CD4-positive, alpha-beta T cell (primary cell): ENCODE data around the gene CTXN2. TPM values are rescaled to one million over a fixed set of nuclear protein-coding genes. Genes with fewer than 3 reads are reported as not detected.

ENCODE experiments used
- ATAC-seq: fragments of 200-7000 bp; cut with Tn5 transposase; one replicate; pipeline ENCODE4 v1.10.0; 2022; ENCODE audit warnings: mild to moderate bottlenecking; ENCODE audit not compliant: poor library complexity
- CTCF ChIA-PET: fragments of 350-600 bp; sonication (Branson Sonifier 250); formaldehyde crosslinking; loops from one replicate; lab custom pipeline; 2021; ENCODE audit warnings: antibody characterized with exemption, inconsistent platforms; lab: Charles Lee
- POLR2A ChIA-PET: fragments of 350-600 bp; sonication (Branson Sonifier 250); formaldehyde crosslinking; loops from one replicate; lab custom pipeline; 2021; ENCODE audit warnings: antibody characterized with exemption, inconsistent platforms; lab: Charles Lee
- DNase-seq, 14 experiments: peaks; one replicate each; pipeline ENCODE4 v3.0.0-alpha.2; 2013 to 2020; ENCODE audit warnings: mixed read lengths in 2 of 14
- H3K27ac ChIP-seq, 2 donors: one replicate each; pipeline versions ENCODE4 v1.5.1 to v1.7.0; 2013; ENCODE audit warnings: low read length in 2 of 2, low read depth in 1 of 2, mild to moderate bottlenecking in 1 of 2
- H3K27me3 ChIP-seq, 2 experiments: 1 replicate in 1 of 2; 2 replicates in 1 of 2; pipeline versions ENCODE4 v1.6.1 to v1.7.0; 2013; ENCODE audit warnings: low read length in 2 of 2, control low read depth in 1 of 2, mild to moderate bottlenecking in 1 of 2, moderate library complexity in 1 of 2; ENCODE audit not compliant: insufficient read depth in 2 of 2, control insufficient read depth in 1 of 2
- H3K36me3 ChIP-seq: one replicate; pipeline ENCODE4 v1.6.1; 2013; ENCODE audit warnings: low read length, control low read depth; ENCODE audit not compliant: insufficient read depth
- H3K4me1 ChIP-seq: one replicate; pipeline ENCODE4 v1.6.1; 2013; ENCODE audit warnings: low read length, control low read depth; ENCODE audit not compliant: insufficient read depth
- H3K4me3 ChIP-seq: one replicate; pipeline ENCODE4 v1.5.1; 2013; ENCODE audit warnings: mild to moderate bottlenecking, low read length, moderate library complexity
- H3K9me3 ChIP-seq, 2 experiments: 1 replicate in 1 of 2; 2 replicates in 1 of 2; pipeline versions ENCODE4 v1.6.1 to v1.7.0; 2013; ENCODE audit warnings: low read length in 2 of 2, mild to moderate bottlenecking in 2 of 2, control low read depth in 1 of 2, moderate library complexity in 1 of 2; ENCODE audit not compliant: control insufficient read depth in 1 of 2, insufficient read depth in 1 of 2
- H3K27ac Mint-ChIP-seq: one replicate; pipeline ENCODE4 v1.8.0; 2020; ENCODE audit warnings: mixed read lengths
- H3K27me3 Mint-ChIP-seq: one replicate; pipeline ENCODE4 v1.8.0; 2021; ENCODE audit warnings: mixed read lengths
- H3K36me3 Mint-ChIP-seq: one replicate; pipeline ENCODE4 v1.8.0; 2021; ENCODE audit warnings: low read depth, mixed read lengths
- H3K4me1 Mint-ChIP-seq: one replicate; pipeline ENCODE4 v1.8.0; 2021; ENCODE audit warnings: low read depth, mixed read lengths
- H3K4me3 Mint-ChIP-seq: one replicate; pipeline ENCODE4 v1.8.0; 2020; ENCODE audit warnings: mild to moderate bottlenecking, mixed read lengths
- H3K9me3 Mint-ChIP-seq: one replicate; pipeline ENCODE4 v1.8.0; 2020; ENCODE audit warnings: mixed read lengths
- intact Hi-C, 2 experiments: fragments of 100-400 bp; cut with DNase I in 1 of 2; cut with micrococcal nuclease in 1 of 2; formaldehyde crosslinking; loops; one replicate each; pipeline versions ENCODE4 v1.15.1 to v1.9.0; 2023 to 2025; cut with DNase I, micrococcal nuclease
- total RNA-seq, 174 experiments: library from RNA in 2 of 174; stranded (reverse) in 2 of 174; gene quantifications; one replicate each; pipeline ENCODE4 v1.2.3 and lab custom pipeline; 2021 to 2026
- TF ChIP-seq, protein P1 (sequence below): fragments of 200-600 bp; IDR thresholded peaks from one replicate; pipeline ENCODE4 v1.8.0; 2022; ENCODE audit warnings: antibody characterized with exemption, mild to moderate bottlenecking

CTXN2 gene
- total RNA-seq, 2 experiments from 2014 or later: not detected

DNA sequence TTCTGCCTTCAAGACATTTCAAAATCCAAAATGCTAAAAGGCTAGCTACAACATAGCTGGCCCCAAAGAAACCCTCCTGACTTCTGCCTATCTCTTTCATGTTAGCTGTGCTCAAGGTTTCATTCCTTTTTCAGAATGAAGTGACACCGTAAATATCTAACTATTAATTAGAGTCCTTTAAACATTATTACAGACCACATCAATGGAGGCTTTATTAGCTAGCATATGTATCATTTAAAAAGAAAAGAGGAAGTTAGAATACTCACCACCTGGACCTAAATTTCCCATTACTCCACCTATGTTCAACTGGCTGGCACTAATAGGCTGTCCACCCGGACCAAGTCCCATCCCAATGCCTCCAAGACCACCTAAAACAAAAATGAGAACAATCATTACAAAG, 37.9 kb upstream of the CTXN2 start:
- no peaks in the 10 kb centered on the region for H3K27me3 Mint-ChIP-seq
- H3K4me3 Mint-ChIP-seq: no peak overlapping the region
- no peak overlapping the region for H3K27ac Mint-ChIP-seq
- intact Hi-C loops: no loop called here
- TF ChIP-seq, protein P1, sequence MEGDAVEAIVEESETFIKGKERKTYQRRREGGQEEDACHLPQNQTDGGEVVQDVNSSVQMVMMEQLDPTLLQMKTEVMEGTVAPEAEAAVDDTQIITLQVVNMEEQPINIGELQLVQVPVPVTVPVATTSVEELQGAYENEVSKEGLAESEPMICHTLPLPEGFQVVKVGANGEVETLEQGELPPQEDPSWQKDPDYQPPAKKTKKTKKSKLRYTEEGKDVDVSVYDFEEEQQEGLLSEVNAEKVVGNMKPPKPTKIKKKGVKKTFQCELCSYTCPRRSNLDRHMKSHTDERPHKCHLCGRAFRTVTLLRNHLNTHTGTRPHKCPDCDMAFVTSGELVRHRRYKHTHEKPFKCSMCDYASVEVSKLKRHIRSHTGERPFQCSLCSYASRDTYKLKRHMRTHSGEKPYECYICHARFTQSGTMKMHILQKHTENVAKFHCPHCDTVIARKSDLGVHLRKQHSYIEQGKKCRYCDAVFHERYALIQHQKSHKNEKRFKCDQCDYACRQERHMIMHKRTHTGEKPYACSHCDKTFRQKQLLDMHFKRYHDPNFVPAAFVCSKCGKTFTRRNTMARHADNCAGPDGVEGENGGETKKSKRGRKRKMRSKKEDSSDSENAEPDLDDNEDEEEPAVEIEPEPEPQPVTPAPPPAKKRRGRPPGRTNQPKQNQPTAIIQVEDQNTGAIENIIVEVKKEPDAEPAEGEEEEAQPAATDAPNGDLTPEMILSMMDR: no peak
- ATAC-seq (no peak), DNase-seq (no peak)
- Histone ChIP-seq H3K36me3 (no peaks in the 10 kb centered on the region), H3K27ac (no peak overlapping the region), H3K27me3 (no peaks in the 10 kb centered on the region), H3K9me3 (no peaks in the 10 kb centered on the region), H3K4me1 (no peaks in the 10 kb centered on the region), H3K4me3 (no peak overlapping the region)
- POLR2A ChIA-PET: no interaction called here
- H3K4me1 Mint-ChIP-seq: no peaks in the 10 kb centered on the region
- no peaks in the 10 kb centered on the region for H3K9me3 Mint-ChIP-seq
- H3K36me3 Mint-ChIP-seq: peaks cover 46% of the 10 kb centered on the region
- CTCF ChIA-PET: no interaction called here

DNA sequence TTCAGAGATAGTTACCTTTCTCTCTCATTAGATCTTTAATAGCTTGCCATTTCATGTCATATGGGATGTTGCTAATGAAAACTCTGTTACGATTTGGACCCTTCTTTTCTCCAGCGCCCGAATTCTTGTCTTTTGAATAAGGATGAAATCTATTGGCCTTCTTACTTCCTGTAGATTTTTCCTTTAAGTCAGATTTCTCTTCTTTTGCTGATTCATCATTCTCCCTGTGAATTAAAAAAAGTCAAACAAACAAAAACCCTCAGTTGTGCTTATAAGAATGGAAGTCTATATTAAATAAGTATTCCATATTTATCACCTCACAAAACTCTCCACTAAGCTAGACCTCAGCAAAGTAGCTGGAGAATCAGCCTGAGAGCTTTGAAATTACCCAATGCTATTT, 22.8 kb upstream of the CTXN2 start:
- Mint-ChIP-seq H3K27ac (no peak overlapping the region), H3K27me3 (no peaks in the 10 kb centered on the region), H3K4me1 (no peaks in the 10 kb centered on the region), H3K4me3 (no peak overlapping the region), H3K9me3 (no peaks in the 10 kb centered on the region), H3K36me3 (peaks cover 40% of the 10 kb centered on the region)
- H3K27me3 ChIP-seq: no peaks in the 10 kb centered on the region
- H3K4me1 ChIP-seq: no peaks in the 10 kb centered on the region
- DNase-seq (no peak), ATAC-seq (no peak)
- H3K4me3 ChIP-seq: no peak overlapping the region
- no peaks in the 10 kb centered on the region for H3K9me3 ChIP-seq
- TF ChIP-seq, protein P1: no peak
- H3K36me3 ChIP-seq: no peaks in the 10 kb centered on the region
- POLR2A ChIA-PET: interaction anchor here (1.0 kb wide), 1 partner anchor 9 kb away, joined by 3 read pairs; no protein-coding TSS in a partner anchor
- intact Hi-C loops: no loop called here
- CTCF ChIA-PET: no interaction called here
- no peak overlapping the region for H3K27ac ChIP-seq

DNA sequence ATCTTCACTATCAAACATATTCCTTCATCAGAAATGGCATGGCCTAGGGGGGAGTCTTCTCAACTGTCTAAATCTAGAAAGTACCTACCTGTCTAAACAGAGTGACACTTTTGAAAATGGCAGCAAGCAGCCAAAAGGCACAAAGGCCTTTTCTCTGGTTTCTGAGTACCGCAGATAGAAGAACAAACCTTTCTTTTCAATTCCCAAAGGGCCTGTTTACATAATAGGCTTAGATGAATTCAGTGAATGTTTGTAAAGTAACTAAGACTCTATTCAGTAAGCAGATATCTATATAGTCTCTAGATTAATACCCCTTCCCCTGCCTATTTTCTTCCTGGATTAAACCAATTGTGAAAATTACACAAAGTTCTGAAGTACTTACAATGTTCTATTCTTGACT, 20.5 kb upstream of the CTXN2 start:
- Mint-ChIP-seq H3K9me3 (no peaks in the 10 kb centered on the region), H3K36me3 (peaks cover 24% of the 10 kb centered on the region), H3K4me1 (peaks cover 16% of the 10 kb centered on the region), H3K27me3 (no peaks in the 10 kb centered on the region), H3K27ac (no peak overlapping the region), H3K4me3 (no peak overlapping the region)
- H3K9me3 ChIP-seq: no peaks in the 10 kb centered on the region
- ATAC-seq: no peak
- no peak overlapping the region for H3K27ac ChIP-seq
- DNase-seq: no peak
- ChIA-PET POLR2A (no interaction called here), CTCF (no interaction called here)
- no peaks in the 10 kb centered on the region for H3K27me3 ChIP-seq
- H3K4me3 ChIP-seq: no peak overlapping the region
- intact Hi-C loops: no loop called here
- H3K36me3 ChIP-seq: no peaks in the 10 kb centered on the region
- TF ChIP-seq, protein P1: no peak
- H3K4me1 ChIP-seq: no peaks in the 10 kb centered on the region
